Measurements from ENCODE around the gene CRYBB1.

- TF ChIP-seq CTCF (conservative IDR thresholded peaks at IDR 0.05; ENCODE audit: low read depth in 2 of 2): no peak
- TF ChIP-seq EZH2 (IDR thresholded peaks at IDR 0.05; ENCODE audit: low read depth, unreplicated experiment): no peak
- TF ChIP-seq NANOG (IDR thresholded peaks at IDR 0.05; ENCODE audit: borderline replicate concordance): no peak
- TF ChIP-seq POLR2AphosphoS5 (IDR thresholded peaks at IDR 0.05; ENCODE audit: low read depth): no peak
These were observed 30.2 kb upstream of the CRYBB1 start for GRCh38 chr22:26648011-26648497.
